ENCODE data around the gene TAF1.

GRCh38 chrX:71326394-71326793 lies 39.8 kb upstream of the TAF1 start:
- TF ChIP-seq CTCF (IDR thresholded peaks at IDR 0.05 in 2 of 3, conservative IDR thresholded peaks at IDR 0.05 in 1 of 3; ENCODE audit: insufficient read depth in 2 of 3, low read depth in 1 of 3, low read length in 3 of 3) (no peak), ZNF764 (CRISPR knock-in tag; IDR thresholded peaks at IDR 0.05; ENCODE audit: low read depth) (no peak), U2AF1 (optimal IDR thresholded peaks at IDR 0.05; ENCODE audit: low read depth, low read length) (no peak), RCOR1 (IDR thresholded peaks at IDR 0.05; ENCODE audit: borderline replicate concordance in 1 of 2, low read depth in 2 of 2, low read length in 2 of 2) (no peak), TCF7L2 (IDR thresholded peaks at IDR 0.05; ENCODE audit: low read depth, low read length) (no peak), ZNF175 (CRISPR knock-in tag; IDR thresholded peaks at IDR 0.05; ENCODE audit: low read depth) (no peak), ZKSCAN1 (IDR thresholded peaks at IDR 0.05; ENCODE audit: low read depth, low read length) (no peak), ZNF121 (CRISPR knock-in tag; conservative IDR thresholded peaks at IDR 0.05) (no peak), POLR2A (conservative IDR thresholded peaks at IDR 0.05) (no peak), TARDBP (IDR thresholded peaks at IDR 0.05) (no peak), BDP1 (IDR thresholded peaks at IDR 0.05; ENCODE audit: insufficient read depth, insufficient read length) (no peak), RAD51 (IDR thresholded peaks at IDR 0.05; ENCODE audit: borderline replicate concordance, low read depth) (no peak), KDM1A (IDR thresholded peaks at IDR 0.05) (no peak), CEBPB (tag; IDR thresholded peaks at IDR 0.05) (no peak)

Measured in K562 (cell line).